HCT116 (cell line): ENCODE data around the gene KMT5C. TPM values are rescaled to one million over a fixed set of nuclear protein-coding genes. Genes with fewer than 3 reads are reported as not detected.

Experiments
- ATAC-seq: fragments of 200-7000 bp; cut with Tn5 transposase; 2 replicates; pipeline ENCODE4 v1.9.1; 2020; ENCODE audit warnings: mild to moderate bottlenecking, moderate library complexity
- BruUV-seq: library from RNA; stranded (reverse); fragments of 400-500 nt; replicated peaks from 2 replicates; lab custom pipeline; 2021; lab: Mats Ljungman, UMichigan
- CTCF ChIA-PET: fragments of 300-600 bp; sonication (Branson Sonifier 250); formaldehyde crosslinking; loops from one replicate; lab custom pipeline; 2021; ENCODE audit warnings: antibody characterized with exemption; lab: Charles Lee
- POLR2A ChIA-PET: fragments of 300-600, 350-600 bp; sonication (Branson Sonifier 250); formaldehyde crosslinking; loops from one replicate; lab custom pipeline; 2021; ENCODE audit warnings: antibody characterized with exemption; lab: Charles Lee
- RAD21 ChIA-PET, 2 experiments: fragments of 300-600 bp; sonication (Branson Sonifier 250); formaldehyde crosslinking; loops; one replicate each; lab custom pipeline; 2023; ENCODE audit warnings: low total read pairs in 2 of 2; ENCODE audit not compliant: uncharacterized antibody in 2 of 2, unreplicated experiment in 2 of 2, low non-redundant PET in 1 of 2; lab: Charles Lee
- DNase-seq: peaks from one replicate; pipeline ENCODE4 v3.0.0-alpha.2; 2010; ENCODE audit warnings: low read depth, low spot score
- H2AFZ ChIP-seq: fragments of 200-600 bp; shearing (Covaris generic), sonication (generic); 2 replicates; pipeline ENCODE4 v1.6.1; 2017; ENCODE audit warnings: low read depth, mixed run types, mixed read lengths, antibody characterized with exemption, low read length; ENCODE audit not compliant: poor library complexity, severe bottlenecking
- H3K27ac ChIP-seq: 2 replicates; pipeline ENCODE4 v1.5.1; 2012; ENCODE audit warnings: low read depth, low read length
- H3K27me3 ChIP-seq: fragments of 200-600 bp; sonication (generic); 2 replicates; pipeline ENCODE4 v1.6.1; 2016; ENCODE audit warnings: mixed run types, low read length, mixed read lengths; ENCODE audit not compliant: insufficient read depth
- H3K36me3 ChIP-seq, 2 experiments: fragments of 200-500 bp in 1 of 2; fragments of 200-600 bp in 1 of 2; sonication (Bioruptor generic) in 1 of 2; sonication (generic) in 1 of 2; 2 replicates each; pipeline versions ENCODE4 v1.5.1 to v1.6.1; 2014 to 2016; ENCODE audit warnings: low read length in 2 of 2, inconsistent platforms in 1 of 2, mixed read lengths in 1 of 2, mixed run types in 1 of 2; ENCODE audit not compliant: insufficient read depth in 2 of 2, control insufficient read depth in 1 of 2
- H3K4me1 ChIP-seq, 2 experiments: fragments of 200-600 bp in 1 of 2; sonication (generic) in 1 of 2; 2 replicates each; pipeline versions ENCODE4 v1.5.1 to v1.6.1; 2012 to 2017; ENCODE audit warnings: low read length in 2 of 2, inconsistent platforms in 1 of 2, mild to moderate bottlenecking in 1 of 2, mixed read lengths in 1 of 2, mixed run types in 1 of 2, moderate library complexity in 1 of 2; ENCODE audit not compliant: insufficient read depth in 2 of 2, control insufficient read depth in 1 of 2
- H3K4me2 ChIP-seq: fragments of 200-600 bp; sonication (generic); 2 replicates; pipeline ENCODE4 v1.6.1; 2017; ENCODE audit warnings: mixed run types, low read length, mixed read lengths
- H3K4me3 ChIP-seq, 2 experiments: fragments of 200-600 bp in 1 of 2; sonication (generic) in 1 of 2; replicated peaks in 1 of 2; 2 replicates each; pipeline ENCODE4 v1.5.1; 2011 to 2016; ENCODE audit warnings: low read length in 2 of 2, control low read depth in 1 of 2, low read depth in 1 of 2, mild to moderate bottlenecking in 1 of 2, mixed read lengths in 1 of 2, mixed run types in 1 of 2
- H3K79me2 ChIP-seq: fragments of 200-600 bp; sonication (generic); 2 replicates; pipeline ENCODE4 v1.6.1; 2017; ENCODE audit warnings: mild to moderate bottlenecking, mixed run types, low read length, moderate library complexity, mixed read lengths; ENCODE audit not compliant: insufficient read depth
- H3K9ac ChIP-seq: fragments of 200-600 bp; sonication (generic); 2 replicates; pipeline ENCODE4 v1.6.1; 2016; ENCODE audit warnings: low read length, mixed read lengths
- H3K9me2 ChIP-seq: fragments of 200-600 bp; sonication (generic), shearing (Covaris generic); 2 replicates; pipeline ENCODE4 v1.6.1; 2017; ENCODE audit warnings: mixed run types, mild to moderate bottlenecking, moderate library complexity; ENCODE audit not compliant: insufficient read depth
- H3K9me3 ChIP-seq, 2 experiments: fragments of 200-500 bp in 1 of 2; fragments of 200-600 bp in 1 of 2; sonication (Bioruptor generic) in 1 of 2; sonication (generic) in 1 of 2; 2 replicates each; pipeline ENCODE4 v1.6.1; 2014 to 2017; ENCODE audit warnings: low read length in 2 of 2, mixed read lengths in 2 of 2, inconsistent platforms in 1 of 2, low read depth in 1 of 2, mild to moderate bottlenecking in 1 of 2, mixed run types in 1 of 2, moderate library complexity in 1 of 2; ENCODE audit not compliant: control insufficient read depth in 1 of 2, insufficient read depth in 1 of 2
- H4K20me1 ChIP-seq: fragments of 200-600 bp; sonication (generic), shearing (Covaris generic); 2 replicates; pipeline ENCODE4 v1.6.1; 2017; ENCODE audit warnings: mixed run types, mild to moderate bottlenecking, moderate library complexity; ENCODE audit not compliant: insufficient read depth
- CBX3 ChIP-seq: IDR thresholded peaks from 2 replicates; pipeline ENCODE4 v1.6.1; 2012; ENCODE audit warnings: low read depth
- CEBPB ChIP-seq: IDR thresholded peaks from 2 replicates; pipeline ENCODE4 v1.6.1; 2012; ENCODE audit warnings: low read depth
- EGR1 ChIP-seq: IDR thresholded peaks from 2 replicates; pipeline ENCODE4 v1.6.1; 2012; ENCODE audit warnings: low read depth
- EZH2phosphoT487 ChIP-seq: fragments of 200-600 bp; IDR thresholded peaks from 2 replicates; pipeline ENCODE4 v1.6.1; 2018; ENCODE audit warnings: antibody characterized with exemption, borderline replicate concordance
- FOSL1 ChIP-seq: IDR thresholded peaks from 2 replicates; pipeline ENCODE4 v1.6.1; 2012; ENCODE audit warnings: low read depth
- JUND ChIP-seq: IDR thresholded peaks from 2 replicates; pipeline ENCODE4 v1.6.1; 2012
- POLR2AphosphoS5 ChIP-seq: IDR thresholded peaks from 2 replicates; pipeline ENCODE4 v1.6.1; 2011; ENCODE audit warnings: mild to moderate bottlenecking, low read depth, low read length, moderate library complexity
- RAD21 ChIP-seq: IDR thresholded peaks from 2 replicates; pipeline ENCODE4 v1.6.1; 2012; ENCODE audit warnings: low read depth, mild to moderate bottlenecking
- SIN3A ChIP-seq: IDR thresholded peaks from 2 replicates; pipeline ENCODE4 v1.6.1; 2012; ENCODE audit warnings: low read depth
- TCF7L2 ChIP-seq: IDR thresholded peaks from 2 replicates; pipeline ENCODE4 v1.7.0; 2011; ENCODE audit warnings: borderline replicate concordance, inconsistent platforms; ENCODE audit not compliant: insufficient read depth, insufficient read length; ENCODE audit errors: extremely low read depth
- YY1 ChIP-seq: IDR thresholded peaks from 2 replicates; pipeline ENCODE4 v1.6.1; 2011; ENCODE audit warnings: low read length, low read depth, moderate library complexity, mild to moderate bottlenecking; ENCODE audit not compliant: insufficient replicate concordance; ENCODE audit errors: extremely low read depth
- ZFX ChIP-seq: fragments of 450-650 bp; IDR thresholded peaks from 2 replicates; pipeline ENCODE4 v1.6.1; 2017
- intact Hi-C: fragments of 100-400 bp; cut with micrococcal nuclease; formaldehyde crosslinking; loops from 2 replicates; pipeline ENCODE4 v1.10.0; 2022
- total RNA-seq: library from RNA; stranded (reverse); gene quantifications from one replicate; pipeline ENCODE4 v1.2.1, GENCODE V29; 2021; ENCODE audit not compliant: unreplicated experiment
- TF ChIP-seq, protein P1 (sequence below): IDR thresholded peaks from 2 replicates; pipeline ENCODE4 v1.6.1; 2011; ENCODE audit warnings: mild to moderate bottlenecking, low read length, moderate library complexity; ENCODE audit not compliant: insufficient replicate concordance; ENCODE audit errors: extremely low read depth
- TF ChIP-seq, protein P2 (sequence below): IDR thresholded peaks from 2 replicates; pipeline ENCODE4 v1.6.1; 2012
- TF ChIP-seq, protein P3 (sequence below), 3 experiments: fragments of 200-600 bp in 1 of 3; sonication (generic) in 1 of 3; IDR thresholded peaks in 2 of 3; conservative IDR thresholded peaks in 1 of 3; 2 replicates each; pipeline ENCODE4 v1.5.1; 2012 to 2017; ENCODE audit warnings: low read depth in 2 of 3, low read length in 2 of 3, antibody characterized with exemption in 1 of 3, borderline replicate concordance in 1 of 3, control low read depth in 1 of 3, mild to moderate bottlenecking in 1 of 3, mixed read lengths in 1 of 3, mixed run types in 1 of 3, moderate library complexity in 1 of 3; ENCODE audit not compliant: insufficient read depth in 1 of 3
- TF ChIP-seq, protein P4 (sequence below): IDR thresholded peaks from 2 replicates; pipeline ENCODE4 v1.6.1; 2012

The KMT5C gene
- total RNA-seq, 1 experiment from 2014 or later: 27.5 TPM

DNA sequence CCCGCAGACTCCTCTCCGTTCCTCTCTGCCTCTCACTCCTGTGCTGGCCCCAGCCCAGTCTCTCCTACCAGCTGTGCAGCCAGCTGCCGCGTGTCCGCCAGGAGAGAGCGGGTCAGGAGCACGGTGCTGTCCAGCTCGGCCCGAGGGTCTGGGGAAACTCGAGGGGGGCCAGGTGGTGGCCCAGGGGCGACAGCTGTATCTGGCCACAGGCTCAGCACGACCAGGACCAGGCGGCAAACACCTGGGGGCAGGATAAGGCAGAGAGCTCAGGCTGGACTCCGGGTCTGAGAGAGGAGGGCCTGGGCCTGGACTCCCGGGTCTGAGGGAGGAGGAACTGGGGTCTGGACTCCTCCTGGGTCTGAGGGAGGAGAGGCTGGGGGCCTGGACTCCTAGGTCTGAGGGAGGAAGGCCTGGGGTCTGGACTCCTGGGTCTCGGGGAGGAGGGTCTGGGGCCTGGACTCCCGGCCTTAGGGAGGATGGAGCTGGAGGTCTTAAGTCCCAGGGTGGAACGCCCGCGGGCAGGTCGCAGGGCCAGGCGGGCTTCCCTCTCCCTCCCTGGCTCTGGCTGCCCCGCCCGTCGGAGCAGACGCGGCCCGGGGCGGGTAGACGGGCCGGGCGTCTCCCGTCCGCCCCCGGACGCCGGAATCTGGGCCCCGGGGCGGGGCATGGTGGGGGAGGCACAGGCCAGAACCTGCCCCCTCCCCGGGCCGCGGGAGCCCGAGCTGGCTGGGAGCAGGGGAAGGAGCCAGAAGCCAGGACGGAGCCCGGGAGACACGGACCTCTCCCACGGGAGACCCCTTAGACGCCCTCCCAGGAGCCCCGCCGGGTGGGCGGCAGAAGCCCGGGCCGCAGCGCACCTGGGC is 29.3 kb downstream of the KMT5C start:
- H3K27ac ChIP-seq: peak overlapping the region; percentile 51; the same call in 1 of the 2 replicates
- no peaks in the 10 kb centered on the region for H3K27me3 ChIP-seq
- no peaks in the 10 kb centered on the region for H3K36me3 ChIP-seq
- no peaks in the 10 kb centered on the region for H3K9me2 ChIP-seq
- intact Hi-C loops: no loop called here
- peak overlapping the region; percentile 52 for H3K9ac ChIP-seq
- H3K4me1 ChIP-seq: peaks cover 9 to 32% of the 10 kb centered on the region in 2 experiments; a peak in 3 of 4 replicates
- no peak overlapping the region for H2AFZ ChIP-seq
- RAD21 ChIA-PET: no interaction called here
- H3K4me3 ChIP-seq: peak overlapping the region; percentile 52 to 55
- peak; percentile 77 for ATAC-seq
- no peak for TF ChIP-seq SIN3A
- TF ChIP-seq CBX3: no peak
- TF ChIP-seq EZH2phosphoT487: no peak
- TF ChIP-seq, protein P1, sequence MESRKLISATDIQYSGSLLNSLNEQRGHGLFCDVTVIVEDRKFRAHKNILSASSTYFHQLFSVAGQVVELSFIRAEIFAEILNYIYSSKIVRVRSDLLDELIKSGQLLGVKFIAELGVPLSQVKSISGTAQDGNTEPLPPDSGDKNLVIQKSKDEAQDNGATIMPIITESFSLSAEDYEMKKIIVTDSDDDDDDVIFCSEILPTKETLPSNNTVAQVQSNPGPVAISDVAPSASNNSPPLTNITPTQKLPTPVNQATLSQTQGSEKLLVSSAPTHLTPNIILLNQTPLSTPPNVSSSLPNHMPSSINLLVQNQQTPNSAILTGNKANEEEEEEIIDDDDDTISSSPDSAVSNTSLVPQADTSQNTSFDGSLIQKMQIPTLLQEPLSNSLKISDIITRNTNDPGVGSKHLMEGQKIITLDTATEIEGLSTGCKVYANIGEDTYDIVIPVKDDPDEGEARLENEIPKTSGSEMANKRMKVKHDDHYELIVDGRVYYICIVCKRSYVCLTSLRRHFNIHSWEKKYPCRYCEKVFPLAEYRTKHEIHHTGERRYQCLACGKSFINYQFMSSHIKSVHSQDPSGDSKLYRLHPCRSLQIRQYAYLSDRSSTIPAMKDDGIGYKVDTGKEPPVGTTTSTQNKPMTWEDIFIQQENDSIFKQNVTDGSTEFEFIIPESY: no peak
- TF ChIP-seq TCF7L2: no peak
- TF ChIP-seq FOSL1: no peak
- no peak for TF ChIP-seq RAD21
- peak; percentile 42; the same call in 1 of the 2 replicates for TF ChIP-seq POLR2AphosphoS5
- no peak for TF ChIP-seq JUND
- TF ChIP-seq EGR1: peak; percentile 98
- TF ChIP-seq, protein P2, sequence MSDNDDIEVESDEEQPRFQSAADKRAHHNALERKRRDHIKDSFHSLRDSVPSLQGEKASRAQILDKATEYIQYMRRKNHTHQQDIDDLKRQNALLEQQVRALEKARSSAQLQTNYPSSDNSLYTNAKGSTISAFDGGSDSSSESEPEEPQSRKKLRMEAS: no peak
- TF ChIP-seq, protein P3, sequence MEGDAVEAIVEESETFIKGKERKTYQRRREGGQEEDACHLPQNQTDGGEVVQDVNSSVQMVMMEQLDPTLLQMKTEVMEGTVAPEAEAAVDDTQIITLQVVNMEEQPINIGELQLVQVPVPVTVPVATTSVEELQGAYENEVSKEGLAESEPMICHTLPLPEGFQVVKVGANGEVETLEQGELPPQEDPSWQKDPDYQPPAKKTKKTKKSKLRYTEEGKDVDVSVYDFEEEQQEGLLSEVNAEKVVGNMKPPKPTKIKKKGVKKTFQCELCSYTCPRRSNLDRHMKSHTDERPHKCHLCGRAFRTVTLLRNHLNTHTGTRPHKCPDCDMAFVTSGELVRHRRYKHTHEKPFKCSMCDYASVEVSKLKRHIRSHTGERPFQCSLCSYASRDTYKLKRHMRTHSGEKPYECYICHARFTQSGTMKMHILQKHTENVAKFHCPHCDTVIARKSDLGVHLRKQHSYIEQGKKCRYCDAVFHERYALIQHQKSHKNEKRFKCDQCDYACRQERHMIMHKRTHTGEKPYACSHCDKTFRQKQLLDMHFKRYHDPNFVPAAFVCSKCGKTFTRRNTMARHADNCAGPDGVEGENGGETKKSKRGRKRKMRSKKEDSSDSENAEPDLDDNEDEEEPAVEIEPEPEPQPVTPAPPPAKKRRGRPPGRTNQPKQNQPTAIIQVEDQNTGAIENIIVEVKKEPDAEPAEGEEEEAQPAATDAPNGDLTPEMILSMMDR (IDR thresholded peaks at IDR 0.05 in 2 of 3, conservative IDR thresholded peaks at IDR 0.05 in 1 of 3; ENCODE audit: borderline replicate concordance in 1 of 3, insufficient read depth in 1 of 3, low read depth in 2 of 3, low read length in 2 of 3): no peak
- TF ChIP-seq ZFX: peak; percentile 38; the same call in 1 of the 2 replicates
- TF ChIP-seq, protein P4, sequence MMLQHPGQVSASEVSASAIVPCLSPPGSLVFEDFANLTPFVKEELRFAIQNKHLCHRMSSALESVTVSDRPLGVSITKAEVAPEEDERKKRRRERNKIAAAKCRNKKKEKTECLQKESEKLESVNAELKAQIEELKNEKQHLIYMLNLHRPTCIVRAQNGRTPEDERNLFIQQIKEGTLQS: no peak
- TF ChIP-seq YY1: peak; percentile 30
- no peak for TF ChIP-seq CEBPB
- TF ChIP-seq, all 23 proteins: peak for 4
- ChIA-PET POLR2A (interaction anchor here (0.7 to 2.1 kb wide), 3 partner anchors 21 to 55 kb away, joined by 3 to 7 read pairs (median 6); partner anchors contain the start of gene KMT5C), CTCF (no interaction called here)
- DNase-seq: no peak
- peak overlapping the region; percentile 94 for H3K4me2 ChIP-seq
- no peaks in the 10 kb centered on the region for H3K9me3 ChIP-seq
- no peaks in the 10 kb centered on the region for H4K20me1 ChIP-seq
- no peaks in the 10 kb centered on the region for H3K79me2 ChIP-seq
- BruUV-seq: no TSS peak
